Tibial nerve (tissue), 4 donors: ENCODE measurements around the gene OLFM4. TPM values are rescaled to one million over a fixed set of nuclear protein-coding genes. Genes with fewer than 3 reads are reported as not detected.
A peak's percentile ranks its signal among the peaks of the same experiment; 100 is the strongest.

Experiments
- DNase-seq, 2 donors: peaks; one replicate each; pipeline ENCODE4 v3.0.0-alpha.2; 2019; ENCODE audit warnings: low spot score in 2 of 2
- H3K27ac ChIP-seq, 4 donors: fragments of 200-600 bp; sonication (generic) in 3 of 4; one replicate each; pipeline ENCODE4 v1.5.1; 2017 to 2019; ENCODE audit warnings: mild to moderate bottlenecking in 1 of 4
- H3K27me3 ChIP-seq, 2 donors: fragments of 200-600 bp; sonication (generic) in 1 of 2; one replicate each; pipeline versions ENCODE4 v1.5.1 to v1.6.0; 2017 to 2019
- H3K36me3 ChIP-seq, 3 donors: fragments of 200-600 bp; sonication (generic); one replicate each; pipeline ENCODE4 v1.5.1; 2018 to 2019
- H3K4me1 ChIP-seq, 4 donors: fragments of 200-600 bp; sonication (generic) in 3 of 4; one replicate each; pipeline ENCODE4 v1.5.1; 2017 to 2019
- H3K4me3 ChIP-seq, 4 donors: fragments of 200-600 bp; sonication (generic) in 3 of 4; one replicate each; pipeline ENCODE4 v1.5.1; 2017 to 2019; ENCODE audit warnings: mild to moderate bottlenecking in 1 of 4, moderate library complexity in 1 of 4
- H3K9me3 ChIP-seq, 4 donors: fragments of 200-600 bp; sonication (generic) in 3 of 4; one replicate each; pipeline ENCODE4 v1.5.1; 2017 to 2019
- EP300 ChIP-seq, 2 donors: sonication (generic); formaldehyde crosslinking; IDR thresholded peaks; one replicate each; pipeline ENCODE4 v1.6.1; 2017; ENCODE audit warnings: antibody characterized with exemption in 2 of 2, mild to moderate bottlenecking in 1 of 2
- POLR2A ChIP-seq, 2 donors: fragments of 450-650 bp; IDR thresholded peaks; one replicate each; pipeline ENCODE4 v1.6.1; 2017; ENCODE audit warnings: antibody characterized with exemption in 2 of 2, mild to moderate bottlenecking in 2 of 2, moderate library complexity in 2 of 2
- WGBS, 2 donors: methylation state at CpG; one replicate each; pipeline ENCODE4 v1.1.5; 2018; 5-methylcytosine and 5-hydroxymethylcytosine counted together
- total RNA-seq, 4 donors: library from RNA; depleted of rRNA; stranded (reverse); fragments of >200 nt; gene quantifications; one replicate each; pipeline ENCODE4 v1.1.0, GENCODE V29; 2016
- TF ChIP-seq, protein P1 (sequence below), 5 experiments: fragments of 200-600 bp in 3 of 5; fragments of 450-650 bp in 2 of 5; sonication (generic) in 3 of 5; IDR thresholded peaks; one replicate each; pipeline ENCODE4 v1.5.1; 2016 to 2019; ENCODE audit warnings: antibody characterized with exemption in 5 of 5, mild to moderate bottlenecking in 3 of 5, moderate library complexity in 2 of 5

The OLFM4 gene
- total RNA-seq, 4 donors from 2014 or later, result 0.90 to 2.0 (median 1.4) TPM

DNA sequence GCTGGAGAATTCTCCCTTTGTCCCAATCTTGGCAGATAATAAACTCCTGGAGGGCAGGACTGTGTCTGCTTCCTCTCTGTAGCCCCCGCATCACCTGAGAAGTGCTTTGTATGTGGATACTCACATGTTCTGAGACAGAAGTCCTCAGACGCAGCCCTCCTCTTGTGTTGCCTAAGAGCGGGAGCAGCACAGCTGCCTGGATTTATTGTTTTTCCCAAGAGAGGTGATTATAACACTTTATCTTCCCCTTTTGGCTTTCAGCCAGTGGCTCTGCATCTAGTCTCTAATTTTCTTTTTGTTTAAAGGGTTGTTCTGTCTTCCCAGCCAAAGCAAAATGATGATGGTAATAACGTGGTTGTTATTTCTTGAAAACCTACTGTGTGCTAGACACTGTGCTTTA, 36.1 kb downstream of the OLFM4 start:
- no peak overlapping the region for H3K4me3 ChIP-seq
- no peaks in the 10 kb centered on the region for H3K36me3 ChIP-seq
- no peak overlapping the region for H3K27ac ChIP-seq
- DNase-seq, result peak in 1 of 2 donors; percentile 49
- peaks cover 0 to 25% (median 2%) of the 10 kb centered on the region in 4 donors for H3K4me1 ChIP-seq
- TF ChIP-seq, protein P1, sequence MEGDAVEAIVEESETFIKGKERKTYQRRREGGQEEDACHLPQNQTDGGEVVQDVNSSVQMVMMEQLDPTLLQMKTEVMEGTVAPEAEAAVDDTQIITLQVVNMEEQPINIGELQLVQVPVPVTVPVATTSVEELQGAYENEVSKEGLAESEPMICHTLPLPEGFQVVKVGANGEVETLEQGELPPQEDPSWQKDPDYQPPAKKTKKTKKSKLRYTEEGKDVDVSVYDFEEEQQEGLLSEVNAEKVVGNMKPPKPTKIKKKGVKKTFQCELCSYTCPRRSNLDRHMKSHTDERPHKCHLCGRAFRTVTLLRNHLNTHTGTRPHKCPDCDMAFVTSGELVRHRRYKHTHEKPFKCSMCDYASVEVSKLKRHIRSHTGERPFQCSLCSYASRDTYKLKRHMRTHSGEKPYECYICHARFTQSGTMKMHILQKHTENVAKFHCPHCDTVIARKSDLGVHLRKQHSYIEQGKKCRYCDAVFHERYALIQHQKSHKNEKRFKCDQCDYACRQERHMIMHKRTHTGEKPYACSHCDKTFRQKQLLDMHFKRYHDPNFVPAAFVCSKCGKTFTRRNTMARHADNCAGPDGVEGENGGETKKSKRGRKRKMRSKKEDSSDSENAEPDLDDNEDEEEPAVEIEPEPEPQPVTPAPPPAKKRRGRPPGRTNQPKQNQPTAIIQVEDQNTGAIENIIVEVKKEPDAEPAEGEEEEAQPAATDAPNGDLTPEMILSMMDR (IDR thresholded peaks at IDR 0.05), result no peak
- TF ChIP-seq POLR2A (IDR thresholded peaks at IDR 0.05) (no peak), EP300 (IDR thresholded peaks at IDR 0.05) (no peak)
- 41 to 45% methylated on average over 4 of the region's 4 CpGs for WGBS, 2 donors
- H3K9me3 ChIP-seq, result no peaks in the 10 kb centered on the region
- H3K27me3 ChIP-seq, result no peaks in the 10 kb centered on the region

DNA sequence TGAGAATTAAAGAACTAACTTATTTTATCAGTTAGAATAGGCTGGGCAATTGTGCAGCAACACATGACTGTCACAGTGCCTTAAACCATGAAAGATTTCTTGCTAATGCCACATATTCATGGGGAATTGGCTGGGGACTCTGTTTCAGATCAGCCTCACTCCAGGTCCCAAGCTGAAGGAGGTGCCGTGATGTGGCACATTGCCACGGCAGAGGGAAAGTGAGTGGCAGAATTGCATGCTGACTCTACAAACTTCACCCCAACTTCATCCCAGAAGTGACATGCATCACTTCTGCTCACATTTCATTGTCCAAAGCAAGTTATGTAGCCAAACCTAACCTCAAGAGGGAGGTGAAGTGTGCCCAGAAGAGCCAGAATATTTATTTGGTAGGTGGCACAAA, 37.8 kb downstream of the OLFM4 start:
- DNase-seq, result no peak
- Histone ChIP-seq H3K4me3 (no peak overlapping the region), H3K4me1 (peaks cover 0 to 25% (median 2%) of the 10 kb centered on the region in 4 donors), H3K36me3 (no peaks in the 10 kb centered on the region), H3K27me3 (no peaks in the 10 kb centered on the region), H3K27ac (no peak overlapping the region), H3K9me3 (no peaks in the 10 kb centered on the region)
- 94% methylated on average over 2 of the region's 2 CpGs for WGBS, 2 donors
- TF ChIP-seq POLR2A (IDR thresholded peaks at IDR 0.05) (no peak), EP300 (IDR thresholded peaks at IDR 0.05) (no peak)
- TF ChIP-seq, protein P1 (IDR thresholded peaks at IDR 0.05), result no peak

DNA sequence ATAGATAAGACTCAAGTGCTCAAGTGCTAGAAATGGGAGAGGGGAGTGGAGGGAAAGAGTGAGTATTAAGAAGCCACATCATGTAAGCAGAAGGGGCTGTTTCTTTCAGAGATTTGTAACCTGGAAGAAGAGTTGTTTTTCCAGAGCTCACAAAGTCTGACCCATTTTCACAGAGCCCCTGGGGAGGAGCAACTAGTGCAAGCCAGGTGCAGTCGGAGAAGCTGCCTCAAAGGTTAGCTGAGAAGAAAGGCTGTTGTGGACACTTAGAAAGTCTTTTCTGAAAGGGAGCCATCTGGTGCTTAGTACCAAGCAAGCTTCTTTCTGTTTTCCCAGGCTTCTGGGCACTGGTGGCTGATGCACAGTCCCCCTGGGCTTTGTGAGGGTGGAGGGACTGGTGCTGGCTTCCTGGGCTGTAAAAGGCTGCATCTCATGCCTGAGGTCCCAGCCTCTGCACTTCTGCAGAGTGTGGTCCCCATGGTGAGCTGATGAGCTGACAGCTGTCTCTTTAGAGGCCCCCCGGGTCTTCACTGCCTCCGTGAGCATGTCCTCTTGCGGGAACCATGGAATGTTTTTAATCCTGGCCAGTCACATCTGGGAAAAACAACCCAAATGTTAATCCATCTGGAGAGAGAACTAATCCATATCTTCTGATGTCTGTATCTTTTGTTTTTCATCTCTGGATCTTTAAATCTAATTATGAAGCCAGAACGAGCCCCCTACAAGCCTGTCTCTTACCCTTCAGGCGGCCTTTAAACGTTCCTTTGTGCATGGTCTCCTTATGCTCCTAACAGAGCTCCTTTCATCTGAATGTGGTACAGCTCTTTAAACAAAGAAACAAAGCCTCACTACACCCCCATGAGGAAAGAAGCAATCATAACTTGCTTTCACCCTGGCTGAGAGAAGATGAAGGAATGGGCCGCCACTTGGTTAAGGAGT, 40.2 kb downstream of the OLFM4 start:
- WGBS, 2 donors, result 31 to 32% methylated on average over 8 of the region's 8 CpGs
- Histone ChIP-seq H3K36me3 (no peaks in the 10 kb centered on the region), H3K27me3 (no peaks in the 10 kb centered on the region), H3K27ac (no peak overlapping the region), H3K4me3 (no peak overlapping the region), H3K4me1 (peaks cover 0 to 25% (median 2%) of the 10 kb centered on the region in 4 donors), H3K9me3 (no peaks in the 10 kb centered on the region)
- DNase-seq, result peak in 1 of 2 donors; percentile 21
- TF ChIP-seq EP300 (IDR thresholded peaks at IDR 0.05), result no peak
- TF ChIP-seq, protein P1 (IDR thresholded peaks at IDR 0.05), result peak in 1 of 5 experiments; percentile 25
- no peak for TF ChIP-seq POLR2A (IDR thresholded peaks at IDR 0.05)

DNA sequence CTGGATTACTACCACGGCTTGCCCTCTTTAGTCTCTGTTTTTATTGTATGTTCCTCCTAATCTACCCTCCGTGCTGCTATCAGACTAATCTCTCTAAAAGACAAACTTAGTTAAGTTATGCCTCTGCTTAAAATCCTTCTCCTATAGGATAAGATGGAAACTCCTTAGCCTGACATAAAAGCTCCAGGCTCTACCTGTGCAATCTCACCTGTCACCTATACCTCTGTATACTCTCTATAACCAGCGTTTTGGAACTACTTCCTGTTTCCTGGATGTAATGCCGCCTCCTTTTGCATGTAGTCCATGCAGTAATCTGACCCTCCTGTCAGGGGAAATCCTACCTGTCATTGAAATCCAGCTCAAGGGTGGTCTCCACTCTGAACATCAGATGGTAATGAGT, 41.2 kb downstream of the OLFM4 start:
- TF ChIP-seq EP300 (IDR thresholded peaks at IDR 0.05) (no peak), POLR2A (IDR thresholded peaks at IDR 0.05) (no peak)
- TF ChIP-seq, protein P1 (IDR thresholded peaks at IDR 0.05), result no peak

DNA sequence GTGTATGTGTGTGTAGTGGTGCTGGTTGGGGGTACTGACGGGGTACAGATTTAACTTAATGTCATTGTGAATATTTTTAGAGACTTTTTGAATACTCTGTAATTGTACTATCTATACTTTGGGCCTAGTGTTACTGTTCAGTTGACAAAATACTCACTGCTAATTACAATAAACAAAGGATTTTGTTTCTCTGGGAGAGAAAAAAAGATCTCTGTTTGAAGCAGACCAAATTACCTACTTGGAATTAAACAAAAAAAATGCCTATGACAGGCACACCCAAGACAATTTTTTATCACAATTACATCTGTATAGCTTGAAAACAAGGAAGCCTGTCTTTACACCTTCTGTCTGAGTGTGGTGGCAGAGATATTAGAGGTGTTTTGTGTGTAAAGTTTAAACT, 45.1 kb downstream of the OLFM4 start:
- Histone ChIP-seq H3K27me3 (no peaks in the 10 kb centered on the region), H3K4me3 (no peak overlapping the region), H3K4me1 (peaks cover 0 to 9% (median 0%) of the 10 kb centered on the region in 4 donors), H3K9me3 (no peaks in the 10 kb centered on the region), H3K36me3 (no peaks in the 10 kb centered on the region), H3K27ac (no peak overlapping the region)
- no peak for DNase-seq
- 47 to 53% methylated on average over 1 of the region's 1 CpG for WGBS, 2 donors
- TF ChIP-seq POLR2A (IDR thresholded peaks at IDR 0.05) (no peak), EP300 (IDR thresholded peaks at IDR 0.05) (no peak)
- TF ChIP-seq, protein P1 (IDR thresholded peaks at IDR 0.05), result no peak

More for the DNA sequence above, 41.2 kb downstream of the OLFM4 start:
- Histone ChIP-seq H3K36me3 (no peaks in the 10 kb centered on the region), H3K9me3 (no peaks in the 10 kb centered on the region), H3K4me1 (peaks cover 0 to 18% (median 0%) of the 10 kb centered on the region in 4 donors), H3K27ac (no peak overlapping the region), H3K4me3 (no peak overlapping the region), H3K27me3 (no peaks in the 10 kb centered on the region)
- 67 to 75% methylated on average over 4 of the region's 4 CpGs for WGBS, 2 donors
- DNase-seq, result no peak
